B cell (primary cell): ENCODE results near the gene PKDREJ.

Experiments used
- EZH2 ChIP-seq: IDR thresholded peaks from 2 replicates; pipeline ENCODE4 v1.6.1; 2012; ENCODE audit warnings: borderline replicate concordance, low read depth, mild to moderate bottlenecking, moderate library complexity, low read length; ENCODE audit not compliant: insufficient read depth, poor library complexity, severe bottlenecking
- TF ChIP-seq, protein P1 (sequence below): fragments of 200-600 bp; IDR thresholded peaks from one replicate; pipeline ENCODE4 v1.8.0; 2022; ENCODE audit warnings: antibody characterized with exemption, mild to moderate bottlenecking

DNA sequence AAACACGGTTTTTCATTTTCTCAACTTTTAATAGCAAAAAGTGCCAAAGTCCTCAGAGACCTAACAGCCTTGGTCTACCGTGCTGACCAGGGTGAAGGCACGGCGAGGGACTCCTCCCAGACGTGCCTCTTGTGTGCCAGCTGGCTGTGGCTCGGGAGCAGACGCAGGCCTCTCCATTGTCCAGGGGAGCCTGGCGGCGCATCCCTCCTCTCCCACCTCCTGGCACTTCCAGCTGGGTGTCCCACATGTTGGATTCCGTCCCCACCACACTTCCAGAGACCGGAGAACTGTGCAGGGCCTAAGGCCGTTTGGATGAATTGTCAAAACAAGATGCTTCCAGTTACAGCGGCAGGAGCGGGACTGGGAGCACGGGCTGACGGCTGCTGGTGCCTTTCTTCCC is 24.6 kb downstream of the PKDREJ start:
- TF ChIP-seq, protein P1, sequence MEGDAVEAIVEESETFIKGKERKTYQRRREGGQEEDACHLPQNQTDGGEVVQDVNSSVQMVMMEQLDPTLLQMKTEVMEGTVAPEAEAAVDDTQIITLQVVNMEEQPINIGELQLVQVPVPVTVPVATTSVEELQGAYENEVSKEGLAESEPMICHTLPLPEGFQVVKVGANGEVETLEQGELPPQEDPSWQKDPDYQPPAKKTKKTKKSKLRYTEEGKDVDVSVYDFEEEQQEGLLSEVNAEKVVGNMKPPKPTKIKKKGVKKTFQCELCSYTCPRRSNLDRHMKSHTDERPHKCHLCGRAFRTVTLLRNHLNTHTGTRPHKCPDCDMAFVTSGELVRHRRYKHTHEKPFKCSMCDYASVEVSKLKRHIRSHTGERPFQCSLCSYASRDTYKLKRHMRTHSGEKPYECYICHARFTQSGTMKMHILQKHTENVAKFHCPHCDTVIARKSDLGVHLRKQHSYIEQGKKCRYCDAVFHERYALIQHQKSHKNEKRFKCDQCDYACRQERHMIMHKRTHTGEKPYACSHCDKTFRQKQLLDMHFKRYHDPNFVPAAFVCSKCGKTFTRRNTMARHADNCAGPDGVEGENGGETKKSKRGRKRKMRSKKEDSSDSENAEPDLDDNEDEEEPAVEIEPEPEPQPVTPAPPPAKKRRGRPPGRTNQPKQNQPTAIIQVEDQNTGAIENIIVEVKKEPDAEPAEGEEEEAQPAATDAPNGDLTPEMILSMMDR = no peak
- TF ChIP-seq EZH2 = no peak
